ENCODE data around the gene MYT1. TPM values are rescaled to one million over a fixed set of nuclear protein-coding genes. Genes with fewer than 3 reads are reported as not detected.

Gene MYT1
- total and polyA plus RNA-seq, 2 of the 8 experiments (the other 6 are each of a cell fraction or from before 2014, with no cell fraction given): 0.63 to 2.0 TPM

DNA sequence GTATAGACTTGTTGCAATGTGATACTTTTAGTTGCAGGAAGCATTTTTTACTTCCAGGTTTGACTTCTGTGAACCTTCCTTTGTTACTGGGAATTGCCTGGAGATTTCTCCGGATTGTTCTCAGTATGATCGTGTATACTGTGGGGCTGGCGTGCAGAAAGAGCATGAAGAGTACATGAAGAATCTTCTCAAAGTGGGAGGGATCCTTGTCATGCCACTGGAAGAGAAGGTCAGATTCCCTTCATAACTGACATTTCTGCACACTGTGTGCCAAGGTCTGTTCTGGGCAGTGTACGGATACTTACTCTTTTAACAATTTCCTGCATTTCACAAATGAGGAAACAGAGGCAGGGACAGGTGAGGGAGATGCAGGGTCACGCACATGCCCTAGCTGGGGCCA lies 100.9 kb downstream of the MYT1 start:
- WGBS, 2 experiments (ENCODE audit: extremely low coverage in 1 of 2, insufficient coverage in 1 of 2, insufficient read length in 1 of 2, insufficient replicate concordance in 2 of 2, low coverage in 1 of 2, low lambda C conversion rate in 2 of 2, missing lambda C conversion rate in 1 of 2): 88% methylated on average over 5 of the region's 5 CpGs; no CpG with 5 or more reads in 1 of the 2 experiments
- Histone ChIP-seq H3K9me3 (ENCODE audit: insufficient read depth in 2 of 2, low read depth in 1 of 2, low read length in 1 of 2) (peaks cover 0 to 1% of the 10 kb centered on the region in 2 experiments; a peak in 1 of 4 replicates), H3K4me1 (replicated peaks in 1 of 4; ENCODE audit: control insufficient read depth in 3 of 4, insufficient read depth in 4 of 4, low read length in 3 of 4) (peaks cover 0 to 3% (median under 1%) of the 10 kb centered on the region in 4 experiments; a peak in 2 of 7 replicates), H2BK15ac (ENCODE audit: low read length) (no peak overlapping the region), H3K79me2 (ENCODE audit: control insufficient read depth in 1 of 2, insufficient read depth in 2 of 2, low read length in 2 of 2) (peaks cover 0 to 6% of the 10 kb centered on the region in 2 experiments; a peak in 1 of 4 replicates), H4K91ac (replicated peaks; ENCODE audit: insufficient read length, low read length) (no peak overlapping the region), H2BK12ac (ENCODE audit: low read depth, low read length) (no peak overlapping the region), H3K14ac (ENCODE audit: insufficient read length) (no peak overlapping the region), H3K23me2 (ENCODE audit: low read depth, low read length) (no peaks in the 10 kb centered on the region), H2BK120ac (replicated peaks; ENCODE audit: low read depth, low read length) (no peak overlapping the region), H4K8ac (ENCODE audit: extremely low read depth, insufficient read depth, low read length) (no peak overlapping the region), H3K4ac (replicated peaks; ENCODE audit: insufficient read length, low read depth, low read length) (no peak overlapping the region), H2AK5ac (ENCODE audit: low read depth, low read length) (no peak overlapping the region), H3K56ac (replicated peaks; ENCODE audit: insufficient read length, low read depth, low read length) (no peak overlapping the region), H3K27me3 (replicated peaks in 1 of 4; ENCODE audit: control insufficient read depth in 3 of 4, extremely low read depth in 1 of 4, insufficient read depth in 3 of 4, low read length in 3 of 4) (no peaks in the 10 kb centered on the region), H3K36me3 (ENCODE audit: control insufficient read depth in 2 of 4, insufficient read depth in 4 of 4, low read length in 3 of 4) (peaks cover 0 to 9% (median 2%) of the 10 kb centered on the region in 4 experiments; a peak in 3 of 8 replicates), H2BK5ac (ENCODE audit: low read depth, low read length) (no peak overlapping the region), H4K20me1 (replicated peaks in 1 of 2; ENCODE audit: control insufficient read depth in 1 of 2, insufficient read depth in 2 of 2, low read length in 2 of 2) (peaks cover 5 to 11% of the 10 kb centered on the region in 2 experiments), H3K79me1 (ENCODE audit: low read depth, low read length) (peaks cover 8% of the 10 kb centered on the region), H2AFZ (ENCODE audit: low read length) (no peak overlapping the region), H4K5ac (ENCODE audit: insufficient read length, low read depth, low read length) (no peak overlapping the region), H3K18ac (ENCODE audit: extremely low read depth, low read length) (no peak overlapping the region), H3K4me2 (ENCODE audit: insufficient read depth in 1 of 2, low read depth in 2 of 2, low read length in 2 of 2) (no peak overlapping the region), H2BK20ac (ENCODE audit: low read length) (no peak overlapping the region), H3K9ac (replicated peaks in 1 of 4; ENCODE audit: extremely low read depth in 1 of 4, low read depth in 3 of 4, low read length in 3 of 4) (no peak overlapping the region), H3K23ac (ENCODE audit: insufficient read length) (no peak overlapping the region), H3K27ac (ENCODE audit: low read depth, low read length) (no peak overlapping the region), H3K4me3 (ENCODE audit: extremely low read depth in 1 of 4, insufficient read depth in 2 of 4, low read depth in 3 of 4, low read length in 4 of 4) (no peak overlapping the region)
- ChIA-PET POLR2A (ENCODE audit: partially characterized antibody) (no interaction called here), CTCF (ENCODE audit: partially characterized antibody) (interaction anchor here (0.9 kb wide), 1 partner anchor 42 kb away, joined by 3 read pairs; no protein-coding TSS in a partner anchor)
- no peak for TF ChIP-seq SIX5 (IDR thresholded peaks at IDR 0.05; ENCODE audit: low read depth, low read length)
- no peak for TF ChIP-seq CREB1 (IDR thresholded peaks at IDR 0.05)
- TF ChIP-seq PHF8 (conservative IDR thresholded peaks at IDR 0.05; ENCODE audit: low read depth, low read length): no peak
- TF ChIP-seq BCL11A (IDR thresholded peaks at IDR 0.05; ENCODE audit: low read depth in 2 of 2, low read length in 2 of 2): no peak
- TF ChIP-seq RXRA (IDR thresholded peaks at IDR 0.05; ENCODE audit: insufficient read depth, low read depth, low read length): no peak
- TF ChIP-seq POLR2AphosphoS5 (IDR thresholded peaks at IDR 0.05; ENCODE audit: low read depth, low read length): no peak
- no peak for TF ChIP-seq CEBPB (IDR thresholded peaks at IDR 0.05; ENCODE audit: low read depth, low read length)
- FAIRE-seq (no peak), DNase-seq (ENCODE audit: low read depth in 1 of 2, low spot score in 2 of 2) (no peak)

Measured in H1 (cell line).